Measurements from ENCODE around the gene SMNDC1. TPM values are rescaled to one million over a fixed set of nuclear protein-coding genes. Genes with fewer than 3 reads are reported as not detected.

SMNDC1 gene
- total RNA-seq, 1 donor from 2014 or later: 35.6 TPM

GRCh38 chr10:110304394-110304779 is 333 bp downstream of the SMNDC1 start:
- intact Hi-C loops (cut with micrococcal nuclease): loop anchor here (1.0 to 10.0 kb wide), 3 partner anchors 78 to 1840 kb away; no protein-coding TSS in a partner anchor
- peak overlapping the region; percentile 99 for H3K27ac Mint-ChIP-seq

GRCh38 chr10:110303681-110304080 is 1.0 kb downstream of the SMNDC1 start:
- Mint-ChIP-seq H3K4me3 (peak overlapping the region; percentile 91), H3K27ac (peak overlapping the region; percentile 72), H3K36me3 (ENCODE audit: low read depth) (peaks cover 47% of the 10 kb centered on the region), H3K4me1 (peaks cover 51% of the 10 kb centered on the region), H3K9me3 (no peaks in the 10 kb centered on the region), H3K27me3 (no peaks in the 10 kb centered on the region)
- CTCF ChIA-PET: interaction anchor here (0.9 to 1.2 kb wide), 2 partner anchors 24 to 237 kb away, joined by 3 to 4 read pairs; no protein-coding TSS in a partner anchor
- DNase-seq: no peak
- POLR2A ChIA-PET: interaction anchor here (2.2 kb wide), 1 partner anchor 20 kb away, joined by 10 read pairs; no protein-coding TSS in a partner anchor
- no peak for ATAC-seq (ENCODE audit: low read depth)
- intact Hi-C loops (cut with micrococcal nuclease): loop anchor here (1.0 to 10.0 kb wide), 3 partner anchors 77 to 1841 kb away; no protein-coding TSS in a partner anchor
- TF ChIP-seq CTCF (IDR thresholded peaks at IDR 0.05): no peak

More at GRCh38 chr10:110304394-110304779, 333 bp downstream of the SMNDC1 start:
- DNase-seq: no peak
- Mint-ChIP-seq H3K4me3 (peak overlapping the region; percentile 95), H3K27me3 (no peaks in the 10 kb centered on the region), H3K36me3 (ENCODE audit: low read depth) (peaks cover 41% of the 10 kb centered on the region), H3K9me3 (no peaks in the 10 kb centered on the region), H3K4me1 (peaks cover 53% of the 10 kb centered on the region)
- CTCF ChIA-PET: interaction anchor here (0.6 to 6.8 kb wide), 9 partner anchors 10 to 349 kb away, joined by 3 to 80 read pairs (median 4); no protein-coding TSS in a partner anchor
- peak; percentile 45 for ATAC-seq (ENCODE audit: low read depth)
- POLR2A ChIA-PET: interaction anchor here (0.6 to 3.5 kb wide), 32 partner anchors 19 to 615 kb away, joined by 3 to 43 read pairs (median 7); partner anchors contain the start of genes ADD3, BBIP1, SHOC2 and SMC3
- no peak for TF ChIP-seq CTCF (IDR thresholded peaks at IDR 0.05)

DNA sequence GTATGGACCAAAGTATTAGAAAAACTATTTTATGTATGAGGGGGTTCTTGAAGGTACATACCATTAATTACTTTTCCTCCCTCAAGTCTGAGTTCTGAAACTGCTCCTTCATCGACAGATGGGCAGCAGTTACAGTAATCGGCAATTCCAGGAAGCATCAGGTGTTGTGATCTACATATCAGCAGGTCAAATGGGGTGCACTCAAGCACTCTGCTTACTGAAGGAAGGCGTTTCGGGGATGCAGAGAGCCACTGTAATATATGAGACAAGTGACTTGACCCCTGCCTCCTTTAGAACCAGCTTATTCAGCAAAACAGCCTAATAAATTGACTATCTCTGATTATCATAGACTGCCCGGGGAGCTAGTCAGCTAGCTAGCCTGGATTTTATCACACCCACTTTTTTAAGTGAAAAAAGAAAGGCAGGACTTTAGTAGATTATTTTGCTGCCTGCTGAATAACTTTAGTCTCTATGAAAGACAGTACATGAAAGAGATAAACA is 4.2 kb downstream of the SMNDC1 start:
- no peak for DNase-seq
- ChIA-PET CTCF (no interaction called here), POLR2A (no interaction called here)
- H3K9me3 Mint-ChIP-seq: no peaks in the 10 kb centered on the region
- ATAC-seq (ENCODE audit: low read depth): no peak
- TF ChIP-seq CTCF (IDR thresholded peaks at IDR 0.05): no peak
- intact Hi-C loops (cut with micrococcal nuclease): loop anchor here (10.0 kb wide), 1 partner anchor 1844 kb away; no protein-coding TSS in a partner anchor
- H3K27me3 Mint-ChIP-seq: no peaks in the 10 kb centered on the region
- H3K36me3 Mint-ChIP-seq (ENCODE audit: low read depth): peaks cover 78% of the 10 kb centered on the region
- H3K4me1 Mint-ChIP-seq: peaks cover 43% of the 10 kb centered on the region
- H3K27ac Mint-ChIP-seq: no peak overlapping the region
- H3K4me3 Mint-ChIP-seq: no peak overlapping the region

- TF ChIP-seq CTCF (IDR thresholded peaks at IDR 0.05): no peak
- Mint-ChIP-seq H3K27ac (no peak overlapping the region), H3K4me3 (no peak overlapping the region), H3K27me3 (no peaks in the 10 kb centered on the region), H3K36me3 (ENCODE audit: low read depth) (peaks cover 90% of the 10 kb centered on the region), H3K9me3 (no peaks in the 10 kb centered on the region), H3K4me1 (peaks cover 16% of the 10 kb centered on the region)
- ATAC-seq (ENCODE audit: low read depth) (no peak), DNase-seq (no peak)
- intact Hi-C loops (cut with micrococcal nuclease): no loop called here
- ChIA-PET CTCF (interaction anchor here (1.5 kb wide), 1 partner anchor 16 kb away, joined by 3 read pairs; no protein-coding TSS in a partner anchor), POLR2A (no interaction called here)
These were observed 7.8 kb downstream of the SMNDC1 start for GRCh38 chr10:110296966-110297365.

- intact Hi-C loops (cut with micrococcal nuclease): no loop called here
- H3K27me3 Mint-ChIP-seq: no peaks in the 10 kb centered on the region
- peaks cover 10% of the 10 kb centered on the region for H3K4me1 Mint-ChIP-seq
- H3K36me3 Mint-ChIP-seq (ENCODE audit: low read depth): peaks cover 53% of the 10 kb centered on the region
- POLR2A ChIA-PET: no interaction called here
- ATAC-seq (ENCODE audit: low read depth): no peak
- CTCF ChIA-PET: no interaction called here
- TF ChIP-seq CTCF (IDR thresholded peaks at IDR 0.05): no peak
- DNase-seq: no peak
- no peak overlapping the region for H3K27ac Mint-ChIP-seq
- no peaks in the 10 kb centered on the region for H3K9me3 Mint-ChIP-seq
- H3K4me3 Mint-ChIP-seq: no peak overlapping the region
These were observed 17.9 kb downstream of the SMNDC1 start for GRCh38 chr10:110286841-110287240.
